Stimulated activated CD4-positive, alpha-beta T cell treated with anti-CD3 and anti-CD28 coated beads, Interleukin-15, amount 100 ng/mL, for 48 hours (primary cell): Measurements from ENCODE around the gene SLC8A2.
A peak's percentile ranks its signal among the peaks of the same experiment; 100 is the strongest.

Source experiments
- DNase-seq, 2 donors: peaks; one replicate each; pipeline ENCODE4 v3.0.0-alpha.2; 2020; ENCODE audit warnings: low read depth in 2 of 2

Gene SLC8A2

GRCh38 chr19:47471733-47472457, at the start of gene SLC8A2:
Gene SLC8A2, minus strand, starts transcription at chr19:47471893. Its CDS starts 5,490 bp downstream, at chr19:47466403.
- peak; percentile 29 to 38 for DNase-seq

- DNase-seq: no peak
Observed at GRCh38 chr19:47520839-47521238, 49.1 kb upstream of the SLC8A2 start.

GRCh38 chr19:47520343-47520806, 48.7 kb upstream of the SLC8A2 start:
- DNase-seq: no peak

- DNase-seq: no peak
Observed at GRCh38 chr19:47518854-47519253, 47.2 kb upstream of the SLC8A2 start.

- DNase-seq: peak in 1 of 2 donors; percentile 28
Observed at GRCh38 chr19:47518139-47518538, 46.4 kb upstream of the SLC8A2 start.

GRCh38 chr19:47514869-47515588, 43.3 kb upstream of the SLC8A2 start, which contains the start of gene NAPA:
Gene NAPA, minus strand, starts transcription at chr19:47515063. Its CDS starts 123 bp downstream, at chr19:47514940.
- peak; percentile 100 for DNase-seq

- DNase-seq: no peak
Observed at GRCh38 chr19:47514151-47514868, 42.6 kb upstream of the SLC8A2 start.

- no peak for DNase-seq
Observed at GRCh38 chr19:47512948-47513319, 41.2 kb upstream of the SLC8A2 start.

GRCh38 chr19:47512183-47512947, 40.7 kb upstream of the SLC8A2 start:
- no peak for DNase-seq

- DNase-seq: no peak
Observed at GRCh38 chr19:47511681-47512080, 40.0 kb upstream of the SLC8A2 start.

- DNase-seq: no peak
Observed at GRCh38 chr19:47511128-47511517, 39.4 kb upstream of the SLC8A2 start.

GRCh38 chr19:47510516-47511127, 38.9 kb upstream of the SLC8A2 start:
- DNase-seq: no peak

- DNase-seq: no peak
Observed at GRCh38 chr19:47509973-47510372, 38.3 kb upstream of the SLC8A2 start.

- DNase-seq: no peak
Observed at GRCh38 chr19:47509170-47509847, 37.6 kb upstream of the SLC8A2 start.

- no peak for DNase-seq
Observed at GRCh38 chr19:47508721-47509120, 37.0 kb upstream of the SLC8A2 start.

- no peak for DNase-seq
Observed at GRCh38 chr19:47507924-47508553, 36.3 kb upstream of the SLC8A2 start.

GRCh38 chr19:47507012-47507411, 35.3 kb upstream of the SLC8A2 start:
- DNase-seq: no peak

- no peak for DNase-seq
Observed at GRCh38 chr19:47506459-47506858, 34.8 kb upstream of the SLC8A2 start.

- DNase-seq: no peak
Observed at GRCh38 chr19:47505506-47505905, 33.8 kb upstream of the SLC8A2 start.

GRCh38 chr19:47503826-47504150, 32.1 kb upstream of the SLC8A2 start:
- DNase-seq: no peak
